Tibial nerve (tissue), 4 donors: ENCODE measurements around the gene MAPKAP1. TPM values are rescaled to one million over a fixed set of nuclear protein-coding genes. Genes with fewer than 3 reads are reported as not detected.
A peak's percentile ranks its signal among the peaks of the same experiment; 100 is the strongest.

Experiments used
- DNase-seq, 2 donors: peaks; one replicate each; pipeline ENCODE4 v3.0.0-alpha.2; 2019; ENCODE audit warnings: low spot score in 2 of 2
- H3K27ac ChIP-seq, 4 donors: fragments of 200-600 bp; sonication (generic) in 3 of 4; one replicate each; pipeline ENCODE4 v1.5.1; 2017 to 2019; ENCODE audit warnings: mild to moderate bottlenecking in 1 of 4
- H3K27me3 ChIP-seq, 2 donors: fragments of 200-600 bp; sonication (generic) in 1 of 2; one replicate each; pipeline versions ENCODE4 v1.5.1 to v1.6.0; 2017 to 2019
- H3K36me3 ChIP-seq, 3 donors: fragments of 200-600 bp; sonication (generic); one replicate each; pipeline ENCODE4 v1.5.1; 2018 to 2019
- H3K4me1 ChIP-seq, 4 donors: fragments of 200-600 bp; sonication (generic) in 3 of 4; one replicate each; pipeline ENCODE4 v1.5.1; 2017 to 2019
- H3K4me3 ChIP-seq, 4 donors: fragments of 200-600 bp; sonication (generic) in 3 of 4; one replicate each; pipeline ENCODE4 v1.5.1; 2017 to 2019; ENCODE audit warnings: mild to moderate bottlenecking in 1 of 4, moderate library complexity in 1 of 4
- H3K9me3 ChIP-seq, 4 donors: fragments of 200-600 bp; sonication (generic) in 3 of 4; one replicate each; pipeline ENCODE4 v1.5.1; 2017 to 2019
- EP300 ChIP-seq, 2 donors: sonication (generic); formaldehyde crosslinking; IDR thresholded peaks; one replicate each; pipeline ENCODE4 v1.6.1; 2017; ENCODE audit warnings: antibody characterized with exemption in 2 of 2, mild to moderate bottlenecking in 1 of 2
- POLR2A ChIP-seq, 2 donors: fragments of 450-650 bp; IDR thresholded peaks; one replicate each; pipeline ENCODE4 v1.6.1; 2017; ENCODE audit warnings: antibody characterized with exemption in 2 of 2, mild to moderate bottlenecking in 2 of 2, moderate library complexity in 2 of 2
- whole genome bisulfite sequencing, 2 donors: methylation state at CpG; one replicate each; pipeline ENCODE4 v1.1.5; 2018; 5-methylcytosine and 5-hydroxymethylcytosine counted together
- total RNA-seq, 4 donors: library from RNA; depleted of rRNA; stranded (reverse); fragments of >200 nt; gene quantifications; one replicate each; pipeline ENCODE4 v1.1.0, GENCODE V29; 2016
- TF ChIP-seq, protein P1 (sequence below), 5 experiments: fragments of 200-600 bp in 3 of 5; fragments of 450-650 bp in 2 of 5; sonication (generic) in 3 of 5; IDR thresholded peaks; one replicate each; pipeline ENCODE4 v1.5.1; 2016 to 2019; ENCODE audit warnings: antibody characterized with exemption in 5 of 5, mild to moderate bottlenecking in 3 of 5, moderate library complexity in 2 of 5

The MAPKAP1 gene
- total RNA-seq = 100 to 1,000 TPM in 1 of 4 donors, 10 to 100 TPM in 3; 61.4 to 111 (median 92.7) TPM

GRCh38 chr9:125706651-125707471 is at the start of gene MAPKAP1:
Gene MAPKAP1 (minus strand): TSS chr9:125707208. CDS start chr9:125672574, 34,634 bp downstream.
- WGBS, 2 donors = 0% methylated on average over 23 to 56 of the region's 63 CpGs
- H3K4me3 ChIP-seq = peak within 1 kb of the TSS; percentile 67 to 97 (median 92)
- H3K27me3 ChIP-seq = no peaks in the 10 kb centered on the region
- peak within 1 kb of the TSS; percentile 63 to 84 (median 82) for H3K27ac ChIP-seq
- peaks cover 0 to 37% (median 10%) of the 10 kb centered on the region in 4 donors for H3K4me1 ChIP-seq
- H3K9me3 ChIP-seq = no peaks in the 10 kb centered on the region
- DNase-seq = peak; percentile 82 to 88
- TF ChIP-seq EP300 (IDR thresholded peaks at IDR 0.05) = peak; percentile 80 to 95
- TF ChIP-seq POLR2A (IDR thresholded peaks at IDR 0.05) = peak; percentile 10 to 59
- TF ChIP-seq, protein P1, sequence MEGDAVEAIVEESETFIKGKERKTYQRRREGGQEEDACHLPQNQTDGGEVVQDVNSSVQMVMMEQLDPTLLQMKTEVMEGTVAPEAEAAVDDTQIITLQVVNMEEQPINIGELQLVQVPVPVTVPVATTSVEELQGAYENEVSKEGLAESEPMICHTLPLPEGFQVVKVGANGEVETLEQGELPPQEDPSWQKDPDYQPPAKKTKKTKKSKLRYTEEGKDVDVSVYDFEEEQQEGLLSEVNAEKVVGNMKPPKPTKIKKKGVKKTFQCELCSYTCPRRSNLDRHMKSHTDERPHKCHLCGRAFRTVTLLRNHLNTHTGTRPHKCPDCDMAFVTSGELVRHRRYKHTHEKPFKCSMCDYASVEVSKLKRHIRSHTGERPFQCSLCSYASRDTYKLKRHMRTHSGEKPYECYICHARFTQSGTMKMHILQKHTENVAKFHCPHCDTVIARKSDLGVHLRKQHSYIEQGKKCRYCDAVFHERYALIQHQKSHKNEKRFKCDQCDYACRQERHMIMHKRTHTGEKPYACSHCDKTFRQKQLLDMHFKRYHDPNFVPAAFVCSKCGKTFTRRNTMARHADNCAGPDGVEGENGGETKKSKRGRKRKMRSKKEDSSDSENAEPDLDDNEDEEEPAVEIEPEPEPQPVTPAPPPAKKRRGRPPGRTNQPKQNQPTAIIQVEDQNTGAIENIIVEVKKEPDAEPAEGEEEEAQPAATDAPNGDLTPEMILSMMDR (IDR thresholded peaks at IDR 0.05) = peak in 1 of 5 experiments; percentile 38
- H3K36me3 ChIP-seq = no peaks in the 10 kb centered on the region

- TF ChIP-seq EP300 (IDR thresholded peaks at IDR 0.05) (no peak), POLR2A (IDR thresholded peaks at IDR 0.05) (no peak)
- TF ChIP-seq, protein P1 (IDR thresholded peaks at IDR 0.05) = no peak
- DNase-seq = no peak
- no peaks in the 10 kb centered on the region for H3K9me3 ChIP-seq
- H3K4me3 ChIP-seq = no peak overlapping the region
- no peaks in the 10 kb centered on the region for H3K27me3 ChIP-seq
- peaks cover 0 to 64% (median 6%) of the 10 kb centered on the region in 4 donors for H3K4me1 ChIP-seq
- H3K36me3 ChIP-seq = no peaks in the 10 kb centered on the region
- H3K27ac ChIP-seq = no peak overlapping the region
- 92 to 94% methylated on average over 4 of the region's 4 CpGs for WGBS, 2 donors
Measured at GRCh38 chr9:125756518-125756917, 49.5 kb upstream of the MAPKAP1 start.

DNA sequence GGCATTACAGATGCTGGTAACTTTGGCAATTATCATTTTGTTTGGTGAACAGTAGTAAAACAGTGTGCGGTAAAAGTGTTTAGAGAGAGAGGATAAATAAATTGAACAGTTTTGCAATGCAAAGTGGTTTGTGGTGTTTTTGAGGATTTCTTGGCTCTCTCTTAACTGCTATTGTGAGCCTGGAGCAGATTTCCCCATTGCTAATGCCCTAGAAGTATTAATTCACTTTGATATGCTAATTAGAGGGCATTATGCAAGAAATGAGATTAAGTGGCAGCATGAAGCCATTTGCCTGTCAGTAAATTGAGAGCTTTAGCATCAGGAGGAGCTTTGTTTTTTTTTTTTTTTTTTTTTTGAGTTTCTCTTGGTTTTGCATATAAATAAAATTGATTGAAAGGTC is 48.3 kb upstream of the MAPKAP1 start:
- Histone ChIP-seq H3K4me1 (peaks cover 0 to 69% (median 6%) of the 10 kb centered on the region in 4 donors), H3K4me3 (no peak overlapping the region), H3K9me3 (no peaks in the 10 kb centered on the region), H3K27me3 (no peaks in the 10 kb centered on the region), H3K36me3 (no peaks in the 10 kb centered on the region), H3K27ac (no peak overlapping the region)
- no peak for DNase-seq
- no peak for TF ChIP-seq EP300 (IDR thresholded peaks at IDR 0.05)
- TF ChIP-seq, protein P1 (IDR thresholded peaks at IDR 0.05) = no peak
- TF ChIP-seq POLR2A (IDR thresholded peaks at IDR 0.05) = no peak
- WGBS, 2 donors = 86 to 91% methylated on average over 1 of the region's 1 CpG

DNA sequence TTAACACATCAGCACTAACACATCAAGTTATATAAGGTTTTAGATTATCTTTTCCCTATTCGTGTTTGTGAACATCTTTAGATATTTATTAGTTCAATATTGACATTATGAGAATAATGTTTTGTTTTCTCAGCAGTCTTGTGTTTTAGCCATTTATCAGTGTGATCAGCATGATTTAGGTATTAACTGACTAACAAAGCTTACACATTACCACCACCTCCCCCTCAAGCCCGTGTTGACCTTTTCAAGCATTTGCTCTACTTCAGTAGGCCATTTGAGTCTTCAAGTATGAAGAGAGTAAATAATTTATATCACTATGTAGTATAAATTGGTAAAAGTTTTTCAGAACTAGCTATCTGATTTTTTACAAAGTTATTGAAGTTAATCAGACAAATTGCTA is 47.1 kb upstream of the MAPKAP1 start:
- peaks cover 0 to 70% (median 6%) of the 10 kb centered on the region in 4 donors for H3K4me1 ChIP-seq
- H3K27ac ChIP-seq = no peak overlapping the region
- H3K9me3 ChIP-seq = no peaks in the 10 kb centered on the region
- WGBS, 2 donors = 49 to 55% methylated on average over 2 of the region's 2 CpGs
- no peaks in the 10 kb centered on the region for H3K36me3 ChIP-seq
- no peak for DNase-seq
- no peaks in the 10 kb centered on the region for H3K27me3 ChIP-seq
- TF ChIP-seq EP300 (IDR thresholded peaks at IDR 0.05) = no peak
- no peak for TF ChIP-seq POLR2A (IDR thresholded peaks at IDR 0.05)
- no peak overlapping the region for H3K4me3 ChIP-seq

DNA sequence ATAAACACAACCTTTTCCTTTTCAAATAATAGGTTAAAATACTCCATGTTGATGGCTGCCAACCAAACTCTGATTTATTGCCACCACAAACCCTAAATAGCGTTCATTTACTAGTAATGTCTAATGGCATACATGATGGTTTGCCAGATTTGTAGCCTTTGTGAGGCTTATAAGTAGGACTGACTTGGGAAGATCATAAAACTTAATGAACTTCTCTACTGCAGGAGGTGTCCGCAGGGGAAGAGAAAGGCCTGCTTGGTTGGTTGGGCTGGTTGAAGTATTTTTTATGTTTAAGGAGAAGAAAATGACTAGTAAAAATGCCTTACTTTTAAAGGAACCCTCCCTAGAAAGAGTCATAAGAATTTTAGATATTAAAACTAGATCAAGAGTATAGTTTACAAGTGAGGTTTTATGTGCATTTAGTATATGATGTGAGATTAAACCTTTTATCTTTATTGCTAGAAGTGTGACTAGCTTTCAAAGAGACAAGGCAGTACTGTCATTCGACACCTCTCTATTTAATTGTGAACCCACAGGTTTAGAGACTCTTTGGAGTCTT is 45.1 kb upstream of the MAPKAP1 start:
- H3K27ac ChIP-seq = no peak overlapping the region
- 82 to 85% methylated on average over 3 of the region's 3 CpGs for WGBS, 2 donors

More for the DNA sequence above, 45.1 kb upstream of the MAPKAP1 start:
- H3K4me3 ChIP-seq = no peak overlapping the region
- DNase-seq = no peak
- H3K4me1 ChIP-seq = peaks cover 0 to 59% (median 5%) of the 10 kb centered on the region in 4 donors
- H3K36me3 ChIP-seq = no peaks in the 10 kb centered on the region
- no peaks in the 10 kb centered on the region for H3K9me3 ChIP-seq
- no peaks in the 10 kb centered on the region for H3K27me3 ChIP-seq
- TF ChIP-seq, protein P1 (IDR thresholded peaks at IDR 0.05) = no peak
- TF ChIP-seq POLR2A (IDR thresholded peaks at IDR 0.05) (no peak), EP300 (IDR thresholded peaks at IDR 0.05) (no peak)
